Neural progenitor cell (in vitro differentiated cells): ENCODE results near the gene TSC22D2.

ENCODE experiments used
- EZH2 ChIP-seq: fragments of 200-600 bp; sonication (generic); IDR thresholded peaks from 2 replicates; pipeline ENCODE4 v1.6.1; 2017; ENCODE audit warnings: antibody characterized with exemption, mild to moderate bottlenecking, moderate library complexity
- TF ChIP-seq, protein P1 (sequence below): fragments of 200-600 bp; sonication (generic); IDR thresholded peaks from 2 replicates; pipeline ENCODE4 v1.5.1; 2017; ENCODE audit warnings: antibody characterized with exemption, mild to moderate bottlenecking

DNA sequence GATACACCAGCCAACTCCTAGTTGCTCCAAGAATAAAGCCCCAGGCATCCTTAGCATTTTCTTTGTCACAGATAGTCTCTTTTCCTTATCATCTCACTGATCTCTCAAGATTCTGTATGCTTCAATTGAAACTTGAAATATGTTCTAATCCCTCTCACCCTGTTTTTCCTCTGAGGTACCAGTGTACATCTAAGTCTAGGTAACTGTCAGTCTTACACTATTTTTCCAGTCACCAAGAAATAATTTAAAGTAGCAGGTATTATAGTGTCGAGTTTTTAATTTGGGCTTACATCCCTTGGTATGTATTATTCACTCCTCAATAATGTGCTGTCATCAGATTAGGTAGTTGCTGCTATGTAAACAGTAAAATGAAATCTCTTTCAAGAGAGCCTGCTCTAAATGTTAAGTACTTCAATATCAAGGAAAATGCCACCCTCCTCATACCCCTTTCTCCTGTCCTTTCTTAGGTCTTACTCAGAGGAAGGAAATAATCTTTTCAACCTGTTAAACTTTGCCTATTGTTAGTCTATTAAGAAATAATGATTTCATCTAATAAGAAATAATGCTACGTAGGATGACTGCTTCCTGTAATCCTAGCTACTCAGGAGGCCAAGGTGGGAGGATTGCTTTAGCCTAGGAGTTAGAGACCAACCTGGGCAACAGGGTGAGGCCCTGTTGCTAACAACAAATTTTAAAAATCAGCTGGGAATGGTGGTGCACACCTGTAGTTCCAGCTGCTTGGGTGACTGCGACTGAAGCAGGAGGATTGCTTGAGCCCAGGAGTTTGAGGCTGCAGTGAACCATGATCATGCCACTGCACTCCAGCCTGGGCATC lies 39.8 kb downstream of the TSC22D2 start:
- TF ChIP-seq, protein P1, sequence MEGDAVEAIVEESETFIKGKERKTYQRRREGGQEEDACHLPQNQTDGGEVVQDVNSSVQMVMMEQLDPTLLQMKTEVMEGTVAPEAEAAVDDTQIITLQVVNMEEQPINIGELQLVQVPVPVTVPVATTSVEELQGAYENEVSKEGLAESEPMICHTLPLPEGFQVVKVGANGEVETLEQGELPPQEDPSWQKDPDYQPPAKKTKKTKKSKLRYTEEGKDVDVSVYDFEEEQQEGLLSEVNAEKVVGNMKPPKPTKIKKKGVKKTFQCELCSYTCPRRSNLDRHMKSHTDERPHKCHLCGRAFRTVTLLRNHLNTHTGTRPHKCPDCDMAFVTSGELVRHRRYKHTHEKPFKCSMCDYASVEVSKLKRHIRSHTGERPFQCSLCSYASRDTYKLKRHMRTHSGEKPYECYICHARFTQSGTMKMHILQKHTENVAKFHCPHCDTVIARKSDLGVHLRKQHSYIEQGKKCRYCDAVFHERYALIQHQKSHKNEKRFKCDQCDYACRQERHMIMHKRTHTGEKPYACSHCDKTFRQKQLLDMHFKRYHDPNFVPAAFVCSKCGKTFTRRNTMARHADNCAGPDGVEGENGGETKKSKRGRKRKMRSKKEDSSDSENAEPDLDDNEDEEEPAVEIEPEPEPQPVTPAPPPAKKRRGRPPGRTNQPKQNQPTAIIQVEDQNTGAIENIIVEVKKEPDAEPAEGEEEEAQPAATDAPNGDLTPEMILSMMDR = no peak
- no peak for TF ChIP-seq EZH2
